Measurements from ENCODE around the gene C1orf105. TPM values are rescaled to one million over a fixed set of nuclear protein-coding genes. Genes with fewer than 3 reads are reported as not detected.

Gene C1orf105
- total and polyA plus RNA-seq, 2 of the 13 experiments (the other 11 are each of a cell fraction or from before 2014, with no cell fraction given): 0.15 to 0.45 TPM

GRCh38 chr1:172443666-172444453 lies 23.4 kb downstream of the C1orf105 start, which contains the start of gene PIGC (continued):
- peak; percentile 96 for TF ChIP-seq ZNF687 (CRISPR knock-in tag; IDR thresholded peaks at IDR 0.05)
- TF ChIP-seq WIZ (CRISPR knock-in tag; IDR thresholded peaks at IDR 0.05): peak; percentile 97
- peak; percentile 76 for TF ChIP-seq GMEB1 (CRISPR knock-in tag; IDR thresholded peaks at IDR 0.05; ENCODE audit: borderline replicate concordance)
- TF ChIP-seq KDM5B (CRISPR knock-in tag; IDR thresholded peaks at IDR 0.05; ENCODE audit: borderline replicate concordance): peak; percentile 70; the same call in 1 of the 2 replicates
- TF ChIP-seq ZFP41 (CRISPR knock-in tag; IDR thresholded peaks at IDR 0.05; ENCODE audit: borderline replicate concordance): 0 out of 2 replicates have a peak, but pooled peaks have one; percentile 56
- TF ChIP-seq ZNF878 (CRISPR knock-in tag; IDR thresholded peaks at IDR 0.05): 0 out of 2 replicates have a peak, but pooled peaks have one; percentile 29
- peak; percentile 85 for TF ChIP-seq ASH2L (IDR thresholded peaks at IDR 0.05; ENCODE audit: insufficient read length, low read depth, low read length)
- TF ChIP-seq ZNF782 (CRISPR knock-in tag; IDR thresholded peaks at IDR 0.05; ENCODE audit: borderline replicate concordance): peak; percentile 93; the same call in 1 of the 2 replicates
- TF ChIP-seq FOSL2 (CRISPR knock-in tag; IDR thresholded peaks at IDR 0.05): peak; percentile 44
- no peak; the same call in 1 of the 2 replicates for TF ChIP-seq ZNF232 (CRISPR knock-in tag; IDR thresholded peaks at IDR 0.05; ENCODE audit: borderline replicate concordance)
- peak; percentile 85 for TF ChIP-seq THAP9 (CRISPR knock-in tag; IDR thresholded peaks at IDR 0.05; ENCODE audit: borderline replicate concordance)
- no peak; the same call in 1 of the 2 replicates for TF ChIP-seq MEF2D (CRISPR knock-in tag; IDR thresholded peaks at IDR 0.05)
- peak; percentile 43; the same call in 1 of the 2 replicates for TF ChIP-seq ZBTB3 (CRISPR knock-in tag; IDR thresholded peaks at IDR 0.05; ENCODE audit: borderline replicate concordance, low read depth)
- peak; percentile 79; the same call in 1 of the 2 replicates for TF ChIP-seq ZFP91 (CRISPR knock-in tag; IDR thresholded peaks at IDR 0.05; ENCODE audit: borderline replicate concordance)

Measured in HepG2 (cell line).